ENCODE results near the gene DYRK1A.

DYRK1A gene

DNA sequence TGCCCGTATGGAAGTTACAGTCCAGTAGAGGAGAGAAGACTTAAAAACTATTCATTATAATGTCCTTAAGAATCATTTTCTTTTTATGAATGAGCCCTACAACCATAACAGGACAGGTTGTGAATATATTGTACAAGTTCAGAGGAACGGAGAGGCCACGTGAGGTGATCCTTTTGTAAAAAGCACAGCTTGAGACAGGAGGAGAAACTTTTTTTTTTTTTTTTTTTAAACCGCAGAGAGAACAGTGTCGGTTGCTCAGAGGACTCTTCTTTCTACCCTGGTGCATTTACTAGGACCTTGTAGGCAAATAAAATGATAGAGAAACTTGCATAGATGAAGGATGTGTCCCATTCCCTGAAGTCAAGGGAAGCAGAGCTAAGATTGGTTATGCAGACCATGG is 32.1 kb downstream of the DYRK1A start:
- peak; percentile 53; the same call in 1 of the 2 replicates for TF ChIP-seq ZNF362 (tag by site-specific recombination; IDR thresholded peaks at IDR 0.05)
- no peak for TF ChIP-seq BCL6B (tag by site-specific recombination; IDR thresholded peaks at IDR 0.05)
- POLR2A ChIA-PET, result interaction anchor here (0.7 to 1.0 kb wide), 2 partner anchors 9 kb away, joined by 3 to 4 read pairs; no protein-coding TSS in a partner anchor
- no peaks in the 10 kb centered on the region for H3K9me3 ChIP-seq (ENCODE audit: control insufficient read depth, insufficient read depth, low read depth, low read length)
- CTCF ChIA-PET, result no interaction called here
- no peak overlapping the region for H3K27ac ChIP-seq (ENCODE audit: extremely low read depth, low read depth, low read length)
- no peak overlapping the region for H3K4me3 ChIP-seq (ENCODE audit: low read depth, low read length)
- H3K36me3 ChIP-seq (ENCODE audit: control insufficient read depth in 2 of 2, insufficient read depth in 1 of 2, low read length in 2 of 2), result no peaks in the 10 kb centered on the region
- H3K4me1 ChIP-seq (ENCODE audit: control insufficient read depth, insufficient read depth, low read length), result peaks cover 13% of the 10 kb centered on the region

DNA sequence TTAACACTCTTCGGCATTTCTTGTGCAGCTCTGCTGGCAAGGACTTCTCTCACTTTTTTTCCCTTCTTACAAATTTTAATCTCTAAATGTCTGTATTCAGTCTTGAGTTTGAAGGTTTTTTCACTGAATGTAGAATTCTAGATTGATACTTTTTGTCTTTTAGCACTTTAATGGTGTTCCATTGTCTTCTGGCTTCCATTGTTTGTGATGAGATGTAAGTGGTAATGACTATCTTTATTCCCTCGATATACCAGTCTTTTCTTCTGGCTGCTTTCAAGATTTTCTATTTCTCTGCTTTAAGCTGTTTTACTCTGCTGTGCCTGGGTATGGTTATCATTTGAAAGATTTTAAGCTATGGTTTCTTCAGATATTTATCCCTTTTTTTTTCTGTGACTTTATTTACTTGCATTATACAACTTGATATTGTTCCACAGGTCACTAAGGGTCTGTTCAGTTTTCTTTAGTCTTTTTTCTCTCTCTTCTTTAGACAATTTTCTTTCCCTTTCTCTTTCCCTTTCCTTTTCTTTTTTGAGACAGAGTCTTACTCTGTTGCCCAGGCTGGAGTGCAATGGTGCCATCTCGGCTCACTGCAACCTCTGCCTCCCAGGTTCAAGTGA is 35.8 kb downstream of the DYRK1A start:
- Histone ChIP-seq H3K27ac (ENCODE audit: extremely low read depth, low read depth, low read length) (no peak overlapping the region), H3K4me1 (ENCODE audit: control insufficient read depth, insufficient read depth, low read length) (peaks cover 12% of the 10 kb centered on the region), H3K9me3 (ENCODE audit: control insufficient read depth, insufficient read depth, low read depth, low read length) (no peaks in the 10 kb centered on the region), H3K36me3 (ENCODE audit: control insufficient read depth in 2 of 2, insufficient read depth in 1 of 2, low read length in 2 of 2) (no peaks in the 10 kb centered on the region), H3K4me3 (ENCODE audit: low read depth, low read length) (no peak overlapping the region)
- ChIA-PET POLR2A (no interaction called here), CTCF (interaction anchor here (0.7 to 1.3 kb wide), 2 partner anchors 32 to 91 kb away, joined by 3 to 6 read pairs; no protein-coding TSS in a partner anchor)
- TF ChIP-seq ZNF2 (tag by site-specific recombination; IDR thresholded peaks at IDR 0.05) (no peak), GLIS1 (tag by site-specific recombination; IDR thresholded peaks at IDR 0.05) (no peak), ZNF280C (tag by site-specific recombination; IDR thresholded peaks at IDR 0.05) (0 out of 2 replicates have a peak, but pooled peaks have one; percentile 27), PRDM1 (tag by site-specific recombination; IDR thresholded peaks at IDR 0.05) (peak; percentile 69), ZNF529 (tag by site-specific recombination; IDR thresholded peaks at IDR 0.05; ENCODE audit: insufficient replicate concordance) (peak; percentile 35), ZNF16 (tag by site-specific recombination; IDR thresholded peaks at IDR 0.05; ENCODE audit: low read depth) (no peak), ZNF791 (tag by site-specific recombination; IDR thresholded peaks at IDR 0.05) (no peak), ZNF558 (tag by site-specific recombination; IDR thresholded peaks at IDR 0.05) (peak; percentile 60), ZNF138 (tag by site-specific recombination; IDR thresholded peaks at IDR 0.05; ENCODE audit: borderline replicate concordance) (no peak), TRIM28 (IDR thresholded peaks at IDR 0.05; ENCODE audit: borderline replicate concordance, low read length) (no peak), ZNF629 (tag by site-specific recombination; IDR thresholded peaks at IDR 0.05) (no peak), SETDB1 (IDR thresholded peaks at IDR 0.05; ENCODE audit: insufficient read length, low read length) (peak; percentile 83), ZNF692 (tag by site-specific recombination; IDR thresholded peaks at IDR 0.05) (no peak), ZNF114 (tag by site-specific recombination; IDR thresholded peaks at IDR 0.05) (no peak)
- TF ChIP-seq, protein P1, sequence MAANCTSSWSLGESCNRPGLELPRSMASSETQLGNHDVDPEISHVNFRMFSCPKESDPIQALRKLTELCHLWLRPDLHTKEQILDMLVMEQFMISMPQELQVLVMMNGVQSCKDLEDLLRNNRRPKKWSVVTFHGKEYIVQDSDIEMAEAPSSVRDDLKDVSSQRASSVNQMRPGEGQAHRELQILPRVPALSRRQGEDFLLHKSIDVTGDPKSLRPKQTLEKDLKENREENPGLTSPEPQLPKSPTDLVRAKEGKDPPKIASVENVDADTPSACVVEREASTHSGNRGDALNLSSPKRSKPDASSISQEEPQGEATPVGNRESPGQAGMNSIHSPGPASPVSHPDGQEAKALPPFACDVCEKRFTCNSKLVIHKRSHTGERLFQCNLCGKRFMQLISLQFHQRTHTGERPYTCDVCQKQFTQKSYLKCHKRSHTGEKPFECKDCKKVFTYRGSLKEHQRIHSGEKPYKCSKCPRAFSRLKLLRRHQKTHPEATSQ (tag by site-specific recombination; IDR thresholded peaks at IDR 0.05), result 0 out of 2 replicates have a peak, but pooled peaks have one; percentile 11
- TF ChIP-seq, protein P2, sequence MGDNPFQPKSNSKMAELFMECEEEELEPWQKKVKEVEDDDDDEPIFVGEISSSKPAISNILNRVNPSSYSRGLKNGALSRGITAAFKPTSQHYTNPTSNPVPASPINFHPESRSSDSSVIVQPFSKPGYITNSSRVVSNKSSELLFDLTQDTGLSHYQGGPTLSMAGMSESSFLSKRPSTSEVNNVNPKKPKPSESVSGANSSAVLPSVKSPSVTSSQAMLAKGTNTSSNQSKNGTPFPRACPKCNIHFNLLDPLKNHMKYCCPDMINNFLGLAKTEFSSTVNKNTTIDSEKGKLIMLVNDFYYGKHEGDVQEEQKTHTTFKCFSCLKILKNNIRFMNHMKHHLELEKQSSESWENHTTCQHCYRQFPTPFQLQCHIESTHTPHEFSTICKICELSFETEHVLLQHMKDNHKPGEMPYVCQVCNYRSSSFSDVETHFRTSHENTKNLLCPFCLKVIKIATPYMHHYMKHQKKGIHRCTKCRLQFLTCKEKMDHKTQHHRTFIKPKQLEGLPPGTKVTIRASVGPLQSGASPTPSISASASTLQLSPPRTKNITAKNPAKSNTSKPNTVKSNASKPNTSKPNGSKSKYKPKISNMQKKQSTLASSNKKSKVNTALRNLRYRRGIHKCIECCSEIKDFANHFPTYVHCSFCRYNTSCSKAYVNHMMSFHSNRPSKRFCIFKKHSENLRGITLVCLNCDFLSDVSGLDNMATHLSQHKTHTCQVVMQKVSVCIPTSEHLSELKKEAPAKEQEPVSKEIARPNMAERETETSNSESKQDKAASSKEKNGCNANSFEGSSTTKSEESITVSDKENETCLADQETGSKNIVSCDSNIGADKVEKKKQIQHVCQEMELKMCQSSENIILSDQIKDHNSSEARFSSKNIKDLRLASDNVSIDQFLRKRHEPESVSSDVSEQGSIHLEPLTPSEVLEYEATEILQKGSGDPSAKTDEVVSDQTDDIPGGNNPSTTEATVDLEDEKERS (tag by site-specific recombination; IDR thresholded peaks at IDR 0.05), result peak; percentile 63; the same call in 1 of the 2 replicates

Data from HEK293 (cell line).